EL (cell line): ENCODE results near the gene SNRNP35.
"Not testable (repeated sequence)": the region's sequence is repeated elsewhere in the genome, so short reads cannot be mapped to it uniquely, and the experiment has no call there.

ENCODE experiments used
- DNase-seq: peaks from one replicate; pipeline ENCODE4 v3.0.0-alpha.2; 2016

SNRNP35 gene

GRCh38 chr12:123449856-123450255 lies 8.1 kb upstream of the SNRNP35 start:
- no peak for DNase-seq

DNA sequence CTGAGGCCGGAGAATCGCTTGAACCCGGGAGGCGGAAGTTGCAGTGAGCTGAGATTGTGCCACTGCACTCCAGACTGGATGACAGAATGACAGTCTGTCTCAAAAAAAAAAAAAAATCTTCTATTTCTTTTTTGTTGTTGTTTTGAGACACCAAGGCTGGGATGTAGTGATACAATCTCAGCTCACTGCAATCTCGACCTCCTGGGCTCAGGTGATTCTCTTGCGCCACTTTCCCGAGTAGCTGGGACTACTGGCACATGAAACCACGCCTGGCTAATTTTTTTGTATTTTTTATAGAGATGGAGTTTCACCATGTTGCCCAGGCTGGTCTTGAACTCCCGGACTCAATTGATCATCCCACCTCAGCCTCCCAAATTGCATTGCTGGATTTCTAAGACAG lies 7.3 kb upstream of the SNRNP35 start:
- no peak for DNase-seq

DNA sequence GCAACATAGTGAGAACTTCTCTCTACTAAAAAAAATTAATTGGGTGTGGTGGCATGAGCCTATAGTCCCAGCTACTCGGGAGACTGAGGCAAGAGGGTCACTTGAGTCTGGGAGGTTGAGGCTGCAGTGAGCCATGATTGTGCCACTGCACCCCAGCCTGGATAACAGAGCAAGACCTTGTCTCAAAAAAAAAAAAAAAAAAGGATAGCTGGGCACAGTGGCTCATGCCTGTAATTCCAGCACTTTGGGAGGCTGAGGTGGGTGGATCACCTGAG lies 5.7 kb upstream of the SNRNP35 start:
- not testable (repeated sequence) for DNase-seq

DNA sequence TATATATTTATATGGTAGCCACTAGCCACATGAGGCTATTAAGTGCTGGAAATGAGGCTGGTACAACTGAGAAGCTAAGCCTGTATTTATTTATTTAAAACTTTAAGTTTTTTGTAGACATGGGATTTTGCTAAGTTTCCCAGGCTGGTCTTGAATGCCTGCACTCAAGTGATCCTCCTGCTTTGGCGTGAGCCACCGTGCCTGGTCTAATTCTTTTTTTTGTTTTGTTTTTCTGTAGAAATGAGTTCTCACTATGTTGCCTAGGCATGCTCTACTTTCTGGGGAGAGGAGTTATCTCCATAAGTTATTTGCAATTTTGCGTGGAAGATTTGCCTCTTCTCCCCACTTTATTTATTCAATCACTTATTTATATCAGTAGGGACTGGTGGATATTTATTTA lies 4.8 kb upstream of the SNRNP35 start:
- no peak for DNase-seq

DNA sequence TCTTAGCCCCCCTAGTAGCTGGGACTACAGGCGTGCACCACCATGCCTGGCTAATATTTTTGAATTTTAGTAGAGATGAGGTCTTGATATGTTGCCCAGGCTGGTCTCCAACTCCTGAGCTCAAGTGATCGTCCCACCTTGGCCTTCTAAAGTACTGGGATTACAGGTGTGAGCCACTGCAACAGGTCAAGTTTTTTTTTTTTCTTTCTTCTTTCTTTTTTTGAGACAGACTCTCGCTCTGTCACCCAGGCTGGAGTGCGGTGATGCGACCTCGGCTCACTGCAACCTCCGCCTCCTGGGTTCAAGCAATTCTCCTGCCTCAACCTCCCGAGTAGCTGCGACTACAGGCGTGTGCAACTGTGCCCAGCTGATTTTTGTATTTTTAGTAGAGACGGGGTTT lies 5.2 kb downstream of the SNRNP35 start:
- DNase-seq: not testable (repeated sequence)

DNA sequence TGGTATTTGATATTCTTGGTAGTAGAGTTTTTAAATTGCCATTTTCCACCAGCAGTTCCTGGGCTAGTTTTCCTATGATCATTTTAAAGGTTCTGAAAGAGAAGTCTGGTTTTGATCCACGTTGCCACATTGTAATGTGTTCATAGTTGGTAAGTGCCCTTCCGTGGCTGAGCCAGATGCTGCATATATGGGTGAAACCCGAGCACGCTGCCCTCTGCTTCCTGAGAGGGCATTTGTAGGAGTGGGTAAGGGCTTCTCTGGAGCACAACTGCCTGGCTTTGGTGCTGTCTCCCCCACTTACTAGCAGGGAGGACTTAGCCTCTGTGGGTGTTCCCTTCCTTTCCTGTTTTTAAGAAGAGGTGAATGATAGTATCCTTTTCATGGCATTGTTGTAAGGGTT lies 7.1 kb downstream of the SNRNP35 start:
- DNase-seq: no peak

GRCh38 chr12:123468786-123469185 lies 10.8 kb downstream of the SNRNP35 start:
- DNase-seq: no peak

DNA sequence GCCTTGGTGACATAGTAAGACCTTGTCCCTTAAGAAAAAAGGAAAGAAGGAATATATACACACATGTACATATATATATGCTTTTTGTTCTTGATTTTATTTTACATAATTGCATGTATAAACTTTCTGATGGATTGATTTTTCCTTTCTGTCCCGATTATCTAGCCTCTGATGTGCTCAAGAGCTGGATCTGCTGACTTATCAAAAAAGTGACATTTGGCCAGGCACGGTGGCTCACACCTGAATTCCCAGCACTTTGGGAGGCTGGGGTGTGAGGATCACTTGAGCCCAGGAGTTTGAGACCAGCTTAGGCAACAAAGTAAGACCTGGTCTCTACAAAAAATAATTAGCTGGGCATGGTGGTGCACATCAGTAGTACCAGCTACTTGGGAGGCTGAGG lies 12.0 kb downstream of the SNRNP35 start:
- no peak for DNase-seq

DNA sequence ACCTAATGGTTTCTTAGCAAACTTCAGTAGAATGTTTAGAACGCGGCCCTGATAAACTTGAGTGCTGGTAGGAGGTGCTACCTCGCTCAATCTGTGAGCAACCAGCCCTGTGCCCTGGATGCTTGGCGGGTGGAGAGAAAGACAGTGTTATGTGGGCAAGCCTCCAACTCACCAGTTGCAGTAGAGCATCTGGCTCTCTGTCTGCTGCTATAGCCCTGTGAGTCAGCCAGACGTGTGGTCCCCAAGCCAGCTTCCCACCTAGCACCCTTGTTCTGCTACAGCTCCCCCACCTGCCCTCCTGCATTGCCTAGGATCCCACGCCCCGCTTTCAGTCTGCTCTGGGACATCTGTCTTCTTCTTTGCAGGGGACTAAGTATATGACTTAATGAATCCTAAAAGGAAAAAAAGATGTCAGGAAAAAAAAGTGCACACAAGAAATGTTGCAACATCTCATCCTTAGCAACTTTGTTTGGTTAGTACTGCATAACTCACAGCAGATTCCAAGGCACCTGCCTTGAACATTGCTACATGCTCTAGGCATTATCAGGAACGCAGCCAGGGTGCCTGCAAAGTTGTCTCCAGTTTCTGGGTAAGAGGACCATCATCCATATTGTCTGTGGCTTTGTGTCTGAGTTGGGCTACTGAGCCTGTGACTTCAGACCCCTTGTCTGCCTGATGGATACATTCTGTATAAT lies 13.6 kb downstream of the SNRNP35 start:
- peak; percentile 52 for DNase-seq

DNA sequence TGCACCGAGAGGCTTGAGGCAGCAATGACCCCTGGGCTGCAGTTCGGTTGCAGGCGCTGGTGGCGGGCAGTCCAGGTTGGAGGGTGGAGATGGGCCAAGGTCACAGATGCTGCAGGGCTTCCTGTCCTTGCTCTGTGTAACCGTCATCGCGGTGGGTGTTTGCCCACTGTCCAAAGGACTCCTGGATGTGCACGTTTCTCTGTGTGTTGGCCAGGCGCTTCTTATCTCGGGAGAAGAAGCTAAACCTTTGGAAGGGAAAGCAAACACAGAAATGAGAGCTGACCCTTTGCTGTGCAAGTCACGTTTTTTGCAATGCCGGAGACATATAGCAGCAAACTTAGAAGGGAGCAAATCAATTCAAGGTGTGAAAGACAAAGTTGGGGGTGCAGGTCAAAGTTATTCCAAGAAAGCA lies 14.5 kb downstream of the SNRNP35 start:
- no peak for DNase-seq

DNA sequence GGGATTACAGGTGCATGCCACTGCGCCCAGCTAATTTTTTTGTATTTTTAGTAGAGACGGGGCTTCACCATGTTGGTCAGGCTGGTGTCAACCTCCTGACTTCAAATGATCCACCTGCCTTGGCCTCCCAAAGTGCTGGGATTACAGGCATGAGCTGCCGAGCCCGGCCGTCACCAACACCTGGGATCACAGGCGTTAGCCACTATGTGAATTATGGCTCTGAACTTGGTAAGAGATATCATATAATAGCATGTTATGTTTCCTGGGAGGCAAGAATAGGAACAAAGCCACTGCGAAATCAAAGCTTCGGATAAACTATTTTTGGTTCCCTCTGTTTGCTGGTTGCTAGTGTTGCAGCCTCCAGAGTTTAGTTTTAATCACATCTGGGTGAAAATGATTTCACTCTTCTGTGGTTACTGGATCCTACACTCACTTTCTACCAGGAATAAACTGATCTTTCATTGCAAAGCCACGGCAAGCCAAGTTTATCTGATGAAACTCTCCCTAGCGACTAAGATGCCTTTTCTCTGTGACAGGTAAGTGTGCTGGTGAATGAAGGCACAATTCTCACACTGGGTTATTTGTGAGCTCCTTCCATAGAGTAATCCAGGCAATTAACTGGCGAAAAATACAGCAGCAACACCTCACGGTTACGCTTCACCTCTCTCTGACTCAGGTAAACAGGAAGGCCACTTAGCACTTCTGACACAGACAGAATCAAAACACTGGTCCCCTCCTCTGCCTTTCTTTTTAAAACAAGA lies 16.7 kb downstream of the SNRNP35 start:
- no peak for DNase-seq

DNA sequence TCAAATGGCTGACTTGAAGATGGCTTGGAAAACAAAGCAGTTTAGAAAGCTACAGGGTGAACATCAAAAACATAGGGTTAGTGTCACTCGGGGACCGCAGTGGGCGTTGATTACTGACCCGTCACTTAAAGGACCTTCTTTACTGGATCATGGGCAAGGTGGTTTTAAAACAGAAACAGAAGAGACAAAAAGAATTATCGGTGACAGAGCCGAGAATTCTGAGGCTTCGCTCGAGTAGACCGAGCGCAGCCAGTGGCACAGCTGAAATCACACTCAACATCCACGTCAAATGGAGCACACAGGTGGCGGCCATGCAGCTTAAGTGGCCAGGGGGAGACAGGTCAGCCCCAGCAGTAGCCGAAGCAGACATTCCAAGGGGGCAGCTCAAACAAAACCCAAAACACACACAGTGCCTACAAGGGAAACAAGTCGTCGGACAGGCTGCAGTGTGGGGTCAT lies 17.3 kb downstream of the SNRNP35 start:
- no peak for DNase-seq

DNA sequence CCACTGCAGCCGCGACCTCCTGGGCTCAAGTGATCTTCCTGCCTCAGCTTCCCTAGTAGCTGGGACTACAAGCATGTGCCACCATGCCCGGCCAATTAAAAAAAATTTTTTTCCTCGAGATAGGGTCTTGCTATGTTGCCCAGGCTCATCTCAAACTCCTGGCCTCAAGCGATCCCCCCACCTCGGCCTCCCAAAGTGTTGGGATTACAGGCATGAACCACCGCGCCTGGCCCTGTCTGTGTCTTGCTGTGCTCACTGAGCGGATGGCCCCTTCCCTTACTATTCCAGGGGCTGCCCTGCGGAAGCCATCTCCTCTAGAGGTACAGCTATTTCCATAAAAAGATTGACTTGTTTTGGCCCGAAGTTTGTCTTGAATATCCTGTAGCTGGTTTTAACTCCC lies 20.1 kb downstream of the SNRNP35 start:
- no peak for DNase-seq

DNA sequence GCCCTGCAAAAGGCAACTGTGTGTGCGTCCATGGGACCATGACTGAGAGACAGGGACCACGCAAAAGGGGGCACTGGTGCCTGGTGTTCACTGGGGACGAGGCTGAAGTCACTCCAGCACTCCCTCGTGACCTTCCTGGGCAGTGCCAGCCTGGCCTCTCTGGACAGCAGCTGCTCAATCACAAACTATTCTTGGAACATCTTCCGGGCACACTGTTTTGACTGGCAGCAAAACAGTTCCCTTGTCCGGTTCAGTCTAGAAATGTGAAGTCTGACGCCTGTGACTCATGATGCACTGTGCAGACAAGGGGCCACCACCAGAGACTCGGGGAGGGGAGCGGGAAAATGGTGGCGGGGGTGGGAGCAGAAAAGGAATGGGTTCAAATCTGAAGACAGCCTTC lies 20.8 kb downstream of the SNRNP35 start:
- peak; percentile 23 for DNase-seq

DNA sequence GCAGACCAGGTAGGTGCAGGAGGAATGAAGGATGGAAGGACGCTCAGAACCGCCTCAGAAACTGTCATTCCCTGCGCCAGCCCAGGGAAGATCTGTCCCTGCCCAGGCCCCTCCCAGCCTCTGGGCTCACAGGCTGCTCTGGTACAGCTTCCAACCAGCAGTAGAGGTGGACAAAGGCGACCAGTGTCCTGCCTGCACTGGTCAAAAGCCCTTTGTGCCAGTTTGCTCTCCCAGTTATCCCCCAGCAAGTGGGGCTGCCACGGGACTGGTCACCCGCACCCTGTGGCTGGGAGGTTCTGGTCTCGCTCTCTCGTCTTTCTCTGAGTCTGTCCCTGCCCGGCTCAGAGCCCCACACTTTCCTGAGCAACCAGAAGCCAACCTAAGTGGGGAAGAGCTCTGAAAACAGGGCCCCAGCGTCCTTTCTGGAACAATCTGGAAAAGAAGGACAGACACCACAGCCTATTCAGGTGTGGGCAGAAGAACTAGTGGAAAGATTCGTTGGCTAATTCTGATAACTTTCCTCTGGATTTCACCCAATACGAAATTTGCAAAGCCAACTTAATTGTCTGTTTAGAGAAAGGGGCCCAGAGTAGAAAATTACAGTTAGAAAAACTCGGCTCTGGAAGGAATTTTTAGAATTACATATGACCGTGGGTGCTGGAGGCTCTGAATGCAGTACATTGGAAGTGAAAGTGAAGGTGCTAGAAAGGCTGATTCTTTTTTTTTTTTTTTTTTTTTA lies 21.7 kb downstream of the SNRNP35 start:
- DNase-seq: no peak

GRCh38 chr12:123481251-123481650 lies 23.3 kb downstream of the SNRNP35 start:
- DNase-seq: not testable (repeated sequence)

DNA sequence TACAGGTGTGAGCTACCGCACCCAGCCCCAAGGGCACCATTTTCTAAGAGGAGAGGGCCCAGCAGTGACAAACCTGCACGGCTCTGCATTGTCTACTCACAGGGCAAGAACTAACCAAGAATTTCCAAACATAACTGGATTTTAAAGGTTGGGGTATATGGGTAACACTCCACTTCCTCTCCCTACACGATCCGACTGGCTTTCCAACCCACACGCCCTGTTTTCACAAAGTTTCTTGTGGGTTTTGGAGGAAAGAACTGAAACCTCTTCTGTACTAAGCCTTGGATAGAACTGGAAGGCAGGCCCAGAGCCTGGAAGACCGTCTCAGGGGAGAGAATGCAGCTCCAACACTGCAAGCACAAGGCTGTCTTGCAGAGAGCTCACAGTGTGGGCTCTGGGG lies 24.9 kb downstream of the SNRNP35 start:
- no peak for DNase-seq

GRCh38 chr12:123483602-123484248 lies 25.8 kb downstream of the SNRNP35 start:
- DNase-seq: no peak

- DNase-seq: no peak
Observed at GRCh38 chr12:123485756-123486155, 27.8 kb downstream of the SNRNP35 start.

DNA sequence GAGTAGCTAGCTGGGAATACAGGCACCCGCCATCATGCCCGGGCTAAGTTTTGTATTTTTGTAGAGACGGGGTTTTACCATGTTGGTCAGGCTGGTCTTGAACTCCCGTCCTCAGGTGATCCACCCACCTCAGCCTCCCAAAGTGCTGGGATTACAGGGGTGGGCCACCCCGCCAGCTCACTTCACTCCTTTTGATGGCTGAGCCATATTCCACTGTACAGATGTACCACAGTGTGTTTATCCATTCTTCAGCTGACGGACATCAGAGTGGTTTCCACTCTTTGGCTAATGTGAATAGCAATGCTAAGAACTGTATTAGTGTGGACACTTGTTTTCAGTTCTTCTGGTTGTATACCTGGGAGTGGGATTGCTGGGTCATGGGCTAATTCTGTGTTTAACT lies 29.5 kb downstream of the SNRNP35 start:
- no peak for DNase-seq

- no peak for DNase-seq
Observed at GRCh38 chr12:123488539-123489230, 30.7 kb downstream of the SNRNP35 start.

GRCh38 chr12:123489580-123489979 lies 31.6 kb downstream of the SNRNP35 start:
- DNase-seq: no peak

DNA sequence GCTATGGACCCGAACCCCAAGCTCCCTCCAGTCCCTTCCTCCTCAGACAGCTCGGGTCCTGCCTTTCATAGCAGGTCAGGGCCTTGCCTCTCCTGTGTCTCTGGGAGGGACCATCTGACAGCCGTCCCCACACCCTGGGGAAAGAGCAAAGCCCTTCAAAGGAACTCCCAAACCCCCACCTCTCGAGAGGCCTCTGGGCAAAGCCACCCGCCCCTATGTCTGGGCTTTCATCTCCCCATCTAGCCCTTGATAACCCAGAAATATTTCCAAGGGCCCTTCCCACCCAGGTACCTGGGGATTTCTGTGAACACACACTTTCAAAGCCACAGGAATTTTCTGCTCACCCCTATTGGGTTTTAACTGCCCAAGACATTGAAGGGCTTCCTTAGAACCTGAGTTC lies 32.1 kb downstream of the SNRNP35 start:
- DNase-seq: no peak
